ENCODE measurements around the gene KIF1A. TPM values are rescaled to one million over a fixed set of nuclear protein-coding genes. Genes with fewer than 3 reads are reported as not detected.

Gene KIF1A
- total and polyA plus RNA-seq, 2 of the 8 experiments (the other 6 are each of a cell fraction or from before 2014, with no cell fraction given), result 61.3 to 281 TPM

GRCh38 chr2:240765007-240765406 is 55.0 kb downstream of the KIF1A start (continued):
- no peak for TF ChIP-seq SP1 (IDR thresholded peaks at IDR 0.05; ENCODE audit: low read depth, low read length)
- no peak for TF ChIP-seq RXRA (IDR thresholded peaks at IDR 0.05; ENCODE audit: insufficient read depth, low read depth, low read length)
- TF ChIP-seq NRF1 (IDR thresholded peaks at IDR 0.05; ENCODE audit: low read depth, low read length), result no peak
- no peak for TF ChIP-seq BCL11A (IDR thresholded peaks at IDR 0.05; ENCODE audit: low read depth in 2 of 2, low read length in 2 of 2)
